HG03354 (cell line): Measurements from ENCODE around the gene PRKCH.

Source experiments
- ATAC-seq: cut with Tn5 transposase; IDR thresholded peaks from one replicate; pipeline ENCODE4 v1.9.1; 2021; ENCODE audit warnings: mild to moderate bottlenecking; ENCODE audit not compliant: unreplicated experiment, poor library complexity, severe bottlenecking

Gene PRKCH

GRCh38 chr14:61385002-61385685 lies 63.8 kb downstream of the PRKCH start:
- no peak for ATAC-seq

- ATAC-seq: no peak
These were observed 64.9 kb downstream of the PRKCH start for GRCh38 chr14:61386173-61386772.

GRCh38 chr14:61387076-61387475 lies 65.7 kb downstream of the PRKCH start:
- ATAC-seq: no peak

GRCh38 chr14:61388173-61388975 lies 67.0 kb downstream of the PRKCH start:
- ATAC-seq: peak; percentile 65

GRCh38 chr14:61388976-61389576 lies 67.7 kb downstream of the PRKCH start:
- peak; percentile 9 for ATAC-seq

GRCh38 chr14:61391119-61391518 lies 69.7 kb downstream of the PRKCH start:
- no peak for ATAC-seq

- ATAC-seq: no peak
These were observed 70.9 kb downstream of the PRKCH start for GRCh38 chr14:61392297-61392696.

GRCh38 chr14:61394542-61394941 lies 73.2 kb downstream of the PRKCH start:
- no peak for ATAC-seq

- no peak for ATAC-seq
These were observed 73.8 kb downstream of the PRKCH start for GRCh38 chr14:61395115-61395725.

- ATAC-seq: no peak
These were observed 74.9 kb downstream of the PRKCH start for GRCh38 chr14:61396279-61396678.

- ATAC-seq: no peak
These were observed 75.3 kb downstream of the PRKCH start for GRCh38 chr14:61396694-61397093.

- ATAC-seq: no peak
These were observed 76.2 kb downstream of the PRKCH start for GRCh38 chr14:61397615-61398014.

- ATAC-seq: no peak
These were observed 76.8 kb downstream of the PRKCH start for GRCh38 chr14:61398221-61398620.

- ATAC-seq: no peak
These were observed 78.0 kb downstream of the PRKCH start for GRCh38 chr14:61399365-61399764.

GRCh38 chr14:61401461-61401860 lies 80.1 kb downstream of the PRKCH start:
- ATAC-seq: no peak

GRCh38 chr14:61403411-61403810 lies 82.0 kb downstream of the PRKCH start:
- no peak for ATAC-seq

- ATAC-seq: no peak
These were observed 83.3 kb downstream of the PRKCH start for GRCh38 chr14:61404637-61405036.

GRCh38 chr14:61406198-61406597 lies 84.8 kb downstream of the PRKCH start:
- no peak for ATAC-seq

- ATAC-seq: no peak
These were observed 85.3 kb downstream of the PRKCH start for GRCh38 chr14:61406675-61407074.

GRCh38 chr14:61408498-61408897 lies 87.1 kb downstream of the PRKCH start:
- ATAC-seq: no peak
